Brain pericyte (primary cell): Measurements from ENCODE around the gene TH.
"Not testable (repeated sequence)": the region's sequence is repeated elsewhere in the genome, so short reads cannot be mapped to it uniquely, and the experiment has no call there.

Experiments
- DNase-seq: peaks from one replicate; pipeline ENCODE4 v3.0.0-alpha.2; 2012; ENCODE audit warnings: low read depth, low spot score

The TH gene

DNA sequence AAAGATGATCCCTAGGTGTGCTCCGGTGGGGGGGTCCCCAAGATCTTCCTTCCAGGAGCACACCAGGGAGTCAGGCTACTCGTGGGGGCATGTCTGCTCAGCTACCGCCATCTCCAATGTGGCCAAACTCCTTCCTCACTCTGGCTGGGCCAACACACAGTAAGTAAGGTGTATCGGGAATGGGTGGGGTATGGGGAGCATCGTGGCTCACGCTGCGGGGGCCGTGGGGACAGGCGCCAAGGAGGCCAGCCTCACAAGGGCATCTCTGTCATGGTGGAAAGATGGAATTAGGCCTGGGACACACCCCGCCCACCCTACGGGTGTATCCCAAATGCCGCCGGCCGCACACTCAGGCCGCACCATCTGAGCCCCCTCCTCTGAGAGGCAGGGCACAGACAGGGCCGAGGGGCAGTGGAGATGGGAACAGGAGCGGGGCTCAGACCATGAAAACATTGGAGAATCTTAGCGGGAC, 40.7 kb downstream of the TH start:
- no peak for DNase-seq

DNA sequence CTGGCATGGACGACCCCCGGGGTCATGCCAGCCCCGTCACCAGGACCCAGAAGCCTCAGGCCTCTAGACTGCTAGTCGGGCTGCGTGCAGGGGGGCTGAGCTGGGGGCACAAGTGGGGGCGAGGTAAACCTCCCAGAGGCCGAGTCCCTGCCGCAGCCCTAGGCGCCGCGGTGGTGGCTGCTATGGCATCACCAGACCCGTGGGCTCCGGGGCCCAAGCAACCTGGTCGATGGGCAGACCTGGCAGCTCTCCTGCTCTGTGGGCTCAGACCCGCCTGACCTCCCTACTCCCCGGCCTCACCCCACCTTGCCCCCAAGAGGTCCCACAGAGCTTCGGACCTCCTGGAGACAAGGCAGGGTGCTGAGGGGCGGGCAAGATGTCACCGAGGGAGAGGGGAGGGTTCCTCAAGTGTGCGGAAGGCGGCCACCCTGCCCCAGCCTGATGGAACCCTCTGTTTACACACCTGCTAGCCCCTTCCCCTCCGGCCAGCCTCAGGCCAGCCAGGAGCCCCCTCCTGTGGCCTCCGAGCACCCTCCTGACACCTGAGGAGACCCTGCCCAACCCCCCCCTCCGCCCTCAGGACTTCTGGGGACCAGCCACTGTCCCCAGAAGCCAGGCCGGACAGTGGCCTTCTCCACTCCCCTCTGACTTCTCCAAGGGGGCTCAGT, 41.8 kb downstream of the TH start:
- DNase-seq = no peak

DNA sequence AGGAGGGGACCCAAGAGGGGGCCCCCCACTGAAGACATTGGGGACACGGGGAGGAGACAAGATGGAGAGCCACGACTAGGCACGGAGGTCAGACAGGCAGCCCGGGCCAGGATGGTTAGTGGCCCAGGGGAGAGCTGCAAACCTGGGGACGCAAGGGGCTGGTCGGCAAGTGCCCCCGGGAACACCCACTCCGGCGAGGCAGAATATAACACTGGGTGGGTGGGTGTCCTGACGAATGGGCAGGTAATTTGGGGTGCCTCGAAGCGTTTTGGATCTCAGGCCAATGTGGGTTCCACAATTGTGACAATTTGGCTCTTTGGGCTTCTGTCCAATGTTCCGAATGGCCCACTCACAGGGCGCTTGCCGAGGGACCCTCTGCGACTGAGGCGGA, 42.3 kb downstream of the TH start:
- no peak for DNase-seq

DNA sequence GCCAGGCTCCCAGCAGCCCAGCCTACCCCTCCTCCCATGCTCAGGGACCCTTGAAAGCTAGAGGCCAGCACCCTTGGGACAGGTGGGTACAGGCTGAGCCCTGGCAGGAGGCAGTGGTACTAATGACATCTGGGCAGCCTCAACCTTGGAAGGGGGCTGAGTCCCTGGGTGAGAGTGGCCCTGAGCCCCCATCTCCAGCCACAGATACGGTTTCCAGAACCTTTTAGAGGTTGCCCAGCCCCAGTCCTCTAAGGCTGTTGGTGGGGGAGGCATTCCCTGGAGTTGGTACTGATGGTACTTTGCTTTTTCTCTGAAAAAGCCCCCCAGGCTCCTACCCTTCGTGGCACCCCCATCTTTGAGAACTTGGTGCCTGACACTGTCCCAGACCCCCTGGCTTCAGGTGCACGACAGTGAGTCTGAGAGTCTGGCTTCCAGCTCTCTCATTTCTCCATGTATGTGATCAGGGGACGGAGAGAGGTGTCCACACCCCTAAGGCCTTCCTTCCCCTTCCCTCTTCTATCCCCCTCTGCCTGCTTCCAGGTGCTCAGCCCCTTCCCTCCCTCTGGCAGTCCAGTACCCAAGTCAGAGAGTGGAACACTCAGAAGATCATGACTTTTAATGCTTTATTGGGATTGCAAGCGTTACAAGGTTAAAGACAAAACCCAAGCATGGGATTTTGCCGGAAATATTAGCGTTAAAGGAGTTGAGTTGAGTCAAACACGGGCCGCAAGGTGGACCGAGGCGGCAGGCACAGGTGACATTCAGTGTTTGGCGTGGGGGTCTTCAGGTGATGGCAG, 42.9 kb downstream of the TH start:
- DNase-seq = no peak

DNA sequence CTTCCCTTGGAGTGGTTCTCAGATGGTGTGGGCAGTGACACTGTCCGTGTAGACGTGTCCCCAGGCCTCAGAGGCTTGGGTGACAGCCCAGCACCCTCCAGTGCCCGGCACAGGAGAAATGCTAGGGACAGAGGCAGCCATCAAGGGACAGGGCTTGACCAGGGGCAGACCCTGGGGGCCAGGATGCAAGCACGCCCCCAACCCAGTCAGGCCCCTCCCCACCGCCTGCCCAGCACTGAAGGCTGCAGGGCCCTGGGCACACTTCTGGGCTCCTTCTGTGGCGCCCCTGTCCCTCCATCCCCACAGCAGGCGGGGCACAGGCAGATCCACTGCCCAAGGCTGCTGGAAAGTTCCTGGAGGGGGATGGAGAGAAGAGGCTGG, 43.5 kb downstream of the TH start:
- DNase-seq = peak; percentile 33

DNA sequence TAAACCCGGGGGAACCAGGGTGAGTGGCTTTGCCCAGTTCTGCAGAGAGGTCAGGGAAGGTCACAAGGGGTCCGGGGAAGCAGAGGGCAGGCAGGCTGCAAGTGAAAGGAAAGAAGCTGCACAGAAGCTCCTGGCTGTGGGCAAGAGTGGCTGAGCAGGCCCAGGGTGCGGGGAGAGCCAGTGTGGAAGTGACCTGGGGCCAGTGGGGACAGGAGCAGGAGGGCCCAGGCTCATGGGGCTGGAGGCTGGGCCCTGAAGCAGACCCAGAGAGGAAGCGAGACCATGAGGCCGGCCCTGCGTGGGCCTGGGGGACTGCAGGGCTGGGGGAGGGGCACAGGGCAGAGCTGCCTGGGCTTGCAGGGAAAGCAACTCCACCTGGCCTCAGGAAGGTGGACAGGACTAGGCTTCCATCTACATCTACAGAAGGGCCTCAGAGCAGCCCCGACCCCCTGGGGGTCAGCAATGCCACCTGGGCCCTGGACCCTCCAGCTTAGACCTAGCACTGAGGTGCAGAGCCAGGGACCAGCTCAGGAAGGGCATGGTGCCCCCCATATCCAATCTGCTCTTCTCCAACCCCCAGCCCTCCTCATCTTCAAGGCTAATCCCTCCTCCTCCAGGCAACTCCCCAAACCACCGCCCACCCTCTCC, 44.0 kb downstream of the TH start:
- no peak for DNase-seq

DNA sequence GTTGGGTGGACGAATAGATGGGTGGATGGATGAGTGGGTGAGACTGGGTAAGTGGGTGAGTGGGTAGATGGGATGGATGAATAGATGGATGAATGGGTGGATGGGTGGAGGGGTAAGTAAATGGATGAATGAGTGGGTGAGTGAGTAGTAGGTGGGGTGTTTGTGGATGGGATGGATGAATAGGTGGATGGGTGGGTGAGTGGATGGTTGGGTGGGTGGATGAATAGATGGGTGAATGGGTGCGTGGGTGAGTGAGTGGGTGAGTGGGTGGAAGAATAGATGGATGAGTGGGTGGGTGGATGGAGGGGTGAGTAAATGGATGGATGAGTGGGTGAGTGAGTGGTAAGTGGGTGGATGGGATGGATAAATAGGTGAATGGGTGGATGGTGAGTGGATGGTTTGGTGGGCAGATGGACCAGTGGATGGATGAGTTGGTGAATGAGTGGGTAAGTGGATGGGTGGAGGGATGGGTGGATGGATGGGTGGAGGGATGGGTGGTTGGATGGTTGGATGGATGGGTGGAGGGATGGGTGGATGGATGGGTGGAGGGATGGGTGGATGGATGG, 45.0 kb downstream of the TH start:
- DNase-seq = no peak

DNA sequence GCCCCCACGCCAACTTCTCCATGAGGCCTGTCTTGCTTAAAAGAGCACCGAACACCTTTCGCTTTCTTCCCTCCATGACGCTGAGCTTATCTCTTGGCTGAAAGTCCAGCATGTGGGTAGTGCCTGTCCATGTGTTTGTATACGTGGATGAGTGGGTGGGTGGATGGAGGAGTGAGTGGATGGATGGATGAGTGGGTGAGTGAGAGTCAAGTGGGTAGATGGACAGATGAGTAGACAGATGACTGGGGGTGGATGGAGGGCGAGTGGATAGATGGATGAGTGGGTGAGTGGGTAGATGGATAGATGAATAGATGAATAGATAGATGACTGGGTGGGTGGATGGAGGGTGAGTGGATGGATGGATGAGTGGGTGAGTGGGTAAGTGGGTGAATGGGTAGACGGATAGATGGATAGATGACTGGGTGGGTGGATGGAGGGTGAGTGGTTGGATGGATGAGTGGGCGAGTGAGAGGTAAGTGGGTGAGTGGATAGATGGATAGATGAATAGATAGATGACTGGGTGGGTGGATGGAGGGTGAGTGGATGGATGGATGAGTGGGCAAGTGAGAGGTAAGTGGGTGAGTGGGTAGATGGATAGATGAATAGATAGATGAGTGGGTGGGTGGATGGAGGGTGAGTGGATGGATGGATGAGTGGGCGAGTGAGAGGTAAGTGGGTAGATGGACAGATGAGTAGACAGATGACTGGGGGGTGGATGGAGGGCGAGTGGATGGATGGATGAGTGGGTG, 46.7 kb downstream of the TH start:
- DNase-seq = not testable (repeated sequence)

DNA sequence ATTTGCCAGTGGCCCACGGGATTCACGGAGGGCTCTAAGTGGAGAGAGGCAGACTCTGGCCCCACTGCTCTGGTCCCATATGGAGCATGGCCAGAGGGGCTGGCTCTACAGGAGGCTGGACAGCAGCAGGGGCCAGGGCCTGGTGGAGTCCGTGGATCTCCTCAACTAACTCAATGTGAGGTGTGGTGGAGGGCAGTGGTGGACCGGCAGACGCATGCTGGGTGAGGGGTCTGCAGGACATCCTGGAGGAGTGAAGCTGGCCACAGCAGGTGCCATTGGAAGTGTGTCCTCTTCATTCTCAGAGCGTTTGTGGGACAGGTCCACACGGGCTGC, 48.0 kb downstream of the TH start:
- DNase-seq = no peak

DNA sequence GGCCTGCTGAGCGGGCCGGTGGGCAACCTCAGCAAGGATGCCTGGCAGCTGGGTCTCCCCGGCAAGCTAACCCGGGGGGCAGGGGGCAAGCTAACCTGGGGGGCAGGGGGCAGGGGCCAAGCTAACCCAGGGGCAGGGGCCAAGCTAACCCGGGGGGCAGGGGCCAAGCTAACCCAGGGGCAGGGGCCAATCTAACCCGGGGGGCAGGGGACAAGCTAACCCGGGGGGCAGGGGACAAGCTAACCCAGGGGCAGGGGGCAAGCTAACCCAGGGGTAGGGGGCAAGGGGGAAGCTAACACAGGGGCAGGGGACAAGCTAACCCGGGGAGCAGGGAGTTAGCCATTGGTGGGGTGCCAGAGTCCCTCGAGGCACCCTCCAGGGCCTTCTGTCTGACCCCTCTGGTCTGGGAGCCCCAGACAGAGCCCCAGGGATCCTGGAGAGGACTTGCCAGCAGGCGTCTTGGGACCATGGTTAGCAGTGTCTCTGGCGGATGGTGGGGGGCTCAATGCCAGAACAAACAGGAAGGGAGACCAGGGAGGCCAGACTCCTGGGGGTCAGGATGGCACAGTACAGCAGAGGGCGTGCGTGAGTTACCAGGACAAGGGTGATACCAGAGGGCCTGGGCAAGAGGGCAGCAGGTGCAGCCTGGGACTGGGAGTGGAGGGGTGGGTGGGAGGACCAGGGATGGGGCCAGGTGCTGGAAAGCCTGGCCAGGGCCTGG, 48.5 kb downstream of the TH start:
- no peak for DNase-seq

DNA sequence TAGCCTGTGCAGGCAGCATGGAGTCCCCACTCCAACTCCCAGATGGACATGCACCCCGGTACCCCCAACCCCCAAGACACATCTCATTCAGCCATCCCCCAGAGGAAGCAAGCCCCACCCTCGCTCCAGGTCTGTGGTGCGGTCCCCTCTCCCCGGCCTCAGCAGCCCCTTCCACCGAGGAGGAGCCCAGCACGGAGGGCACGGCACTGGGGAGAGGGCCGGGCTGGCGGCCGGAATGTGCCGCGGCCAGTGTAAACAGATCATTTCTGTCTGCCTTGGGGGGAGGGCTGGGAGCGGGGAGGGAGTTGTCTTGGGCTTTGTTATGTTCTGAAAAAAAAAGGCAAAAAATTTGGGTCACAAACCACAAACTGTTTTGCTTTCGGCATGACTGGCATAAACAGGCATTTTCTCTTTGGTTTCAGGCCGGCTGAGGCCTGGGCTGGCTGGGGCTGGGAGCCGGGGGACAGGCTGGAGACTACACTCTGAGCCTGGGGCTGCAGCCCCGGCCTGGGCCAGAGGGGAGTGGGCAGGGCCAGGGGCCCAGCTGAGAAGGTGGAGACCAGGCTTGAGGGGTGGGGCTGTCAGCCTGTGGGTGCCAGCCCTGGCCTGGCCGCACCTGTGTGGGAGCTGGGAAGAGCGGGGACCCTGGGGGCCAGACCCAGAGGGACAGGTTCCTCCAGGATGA, 49.3 kb downstream of the TH start:
- no peak for DNase-seq

DNA sequence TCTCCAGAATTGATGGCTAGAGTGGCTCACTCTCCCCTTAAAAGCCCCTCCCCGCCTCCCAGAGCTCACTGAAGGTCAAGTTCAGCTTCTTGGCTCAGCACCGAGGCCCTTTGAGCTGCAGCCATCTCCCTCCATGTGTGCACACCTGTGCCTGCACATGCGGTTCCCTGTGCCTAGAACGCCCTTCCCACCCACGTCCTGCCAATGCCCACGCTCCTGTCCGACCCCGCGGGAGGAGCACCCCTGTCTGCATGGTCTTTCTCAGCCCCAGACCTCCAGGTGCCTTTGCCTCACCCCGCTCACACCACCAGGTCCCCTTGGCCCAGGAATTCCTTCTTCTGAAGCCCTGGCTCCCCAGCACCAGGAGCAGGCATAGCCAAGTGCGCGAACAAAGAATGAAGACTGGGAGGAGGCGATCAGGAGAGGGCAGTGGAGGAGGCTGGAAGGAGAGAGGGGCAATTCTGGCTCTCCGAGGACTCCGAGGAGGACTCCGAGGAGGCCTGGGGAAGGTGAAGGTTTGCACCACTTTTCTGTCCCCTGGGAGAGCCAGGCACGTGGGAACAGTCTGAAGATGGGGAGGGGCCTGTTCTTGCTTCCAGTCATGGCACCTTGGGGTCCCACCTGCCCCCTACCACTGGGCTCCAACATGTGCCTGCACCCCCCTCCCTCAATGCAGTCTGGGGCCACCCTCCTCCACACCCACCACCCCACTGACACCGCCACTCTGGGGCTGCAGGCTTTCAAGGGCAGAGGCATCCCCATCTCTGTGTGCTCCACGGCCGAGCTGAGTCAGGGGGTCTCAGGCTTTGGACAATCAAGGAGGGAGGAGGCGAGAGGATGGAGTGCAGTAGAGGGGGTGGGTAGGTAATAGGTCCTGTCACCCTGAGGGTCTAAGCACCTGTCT, 50.1 kb downstream of the TH start:
- DNase-seq = no peak

DNA sequence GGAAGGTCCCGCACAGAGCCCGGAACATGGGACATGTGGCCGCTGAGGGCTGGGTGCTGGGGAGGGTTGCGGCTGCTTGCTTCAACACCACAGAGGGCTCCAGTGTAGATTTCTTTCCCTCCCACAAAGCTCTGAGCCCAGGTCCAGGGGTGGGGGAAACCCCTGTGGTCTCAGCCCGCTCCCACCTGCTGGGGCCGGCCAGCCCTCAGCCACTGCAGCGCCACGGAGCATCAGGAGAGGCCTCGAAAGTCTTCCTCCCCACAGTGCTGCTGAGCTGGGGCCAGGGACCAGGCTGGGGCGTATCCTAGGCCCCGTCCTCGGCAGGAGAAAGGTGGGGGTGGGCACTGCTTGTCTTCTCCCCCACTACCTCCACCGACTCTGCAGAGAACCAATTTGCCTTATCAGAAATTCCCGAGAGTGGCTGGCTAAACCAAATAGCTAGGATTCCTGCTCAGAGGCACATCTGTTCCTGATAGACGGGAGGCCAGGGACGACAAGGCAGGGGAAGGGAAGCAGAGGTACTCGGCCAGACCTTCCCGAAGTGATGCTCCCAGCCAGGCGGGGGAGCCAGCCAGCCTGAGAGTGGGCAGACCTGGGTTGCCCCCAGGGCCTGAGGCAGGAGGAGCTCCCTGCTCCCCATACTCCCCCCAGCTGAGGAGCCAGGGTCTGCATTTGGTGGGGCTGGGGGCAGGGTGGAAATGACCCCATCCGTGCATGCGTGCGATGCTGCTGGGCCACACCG, 51.1 kb downstream of the TH start:
- DNase-seq = no peak

DNA sequence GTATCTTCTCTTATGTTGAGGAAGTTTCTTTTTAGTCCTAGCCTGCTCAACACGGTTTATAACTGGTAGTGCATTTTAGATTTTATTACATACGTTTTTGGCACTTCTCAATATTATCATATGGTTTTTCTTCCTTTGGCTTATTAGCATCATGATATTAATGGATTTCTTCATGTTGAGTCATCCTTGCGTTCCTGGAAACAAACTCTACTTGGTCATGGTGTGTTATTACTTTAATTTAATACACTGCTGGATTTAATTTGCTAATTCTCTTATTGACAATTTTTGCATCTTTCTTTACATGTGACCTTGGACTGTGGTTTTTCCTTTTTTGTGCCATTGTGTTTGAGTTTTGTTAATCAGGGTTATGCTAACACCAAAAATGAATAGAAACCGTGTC, 52.9 kb downstream of the TH start:
- DNase-seq = no peak

DNA sequence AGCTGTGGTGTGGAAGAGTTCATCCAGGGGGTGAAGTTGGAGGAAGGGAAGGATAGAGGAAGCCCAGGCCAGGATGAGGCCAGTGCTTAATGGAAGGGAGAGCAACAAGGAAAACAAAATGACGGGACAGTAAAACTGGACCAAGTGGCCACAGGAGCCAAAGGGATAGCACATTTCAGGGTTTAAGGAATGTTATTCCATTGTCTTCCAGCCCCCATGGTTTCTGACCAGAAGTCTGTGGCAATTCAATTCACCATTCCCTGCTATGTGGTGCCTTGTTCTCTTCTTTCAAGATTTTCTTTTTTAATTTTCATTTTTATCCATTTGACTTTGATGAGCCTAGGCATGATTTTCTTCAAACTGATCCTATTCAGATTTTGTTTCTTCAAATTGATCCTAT, 54.9 kb downstream of the TH start:
- no peak for DNase-seq

DNA sequence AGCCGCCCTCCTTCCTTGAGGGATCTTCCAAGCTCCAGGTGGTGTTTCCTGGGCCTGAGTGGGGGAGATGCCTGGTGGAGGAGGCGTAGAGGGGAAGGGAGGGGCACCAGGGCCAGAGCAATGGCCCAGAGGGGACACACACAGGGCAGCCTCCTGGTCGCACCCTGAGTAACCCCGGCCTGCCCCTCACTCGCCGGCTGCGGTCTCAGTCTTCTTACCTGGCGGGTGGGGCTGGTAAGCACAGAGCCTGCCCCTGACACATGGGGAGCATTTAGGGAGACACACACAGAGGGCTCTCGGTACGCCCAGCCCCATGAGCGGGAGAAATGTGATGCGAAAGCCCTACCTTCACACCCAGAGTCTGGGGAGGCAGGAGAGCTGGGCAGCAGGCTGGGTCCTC, 56.3 kb downstream of the TH start:
- no peak for DNase-seq

DNA sequence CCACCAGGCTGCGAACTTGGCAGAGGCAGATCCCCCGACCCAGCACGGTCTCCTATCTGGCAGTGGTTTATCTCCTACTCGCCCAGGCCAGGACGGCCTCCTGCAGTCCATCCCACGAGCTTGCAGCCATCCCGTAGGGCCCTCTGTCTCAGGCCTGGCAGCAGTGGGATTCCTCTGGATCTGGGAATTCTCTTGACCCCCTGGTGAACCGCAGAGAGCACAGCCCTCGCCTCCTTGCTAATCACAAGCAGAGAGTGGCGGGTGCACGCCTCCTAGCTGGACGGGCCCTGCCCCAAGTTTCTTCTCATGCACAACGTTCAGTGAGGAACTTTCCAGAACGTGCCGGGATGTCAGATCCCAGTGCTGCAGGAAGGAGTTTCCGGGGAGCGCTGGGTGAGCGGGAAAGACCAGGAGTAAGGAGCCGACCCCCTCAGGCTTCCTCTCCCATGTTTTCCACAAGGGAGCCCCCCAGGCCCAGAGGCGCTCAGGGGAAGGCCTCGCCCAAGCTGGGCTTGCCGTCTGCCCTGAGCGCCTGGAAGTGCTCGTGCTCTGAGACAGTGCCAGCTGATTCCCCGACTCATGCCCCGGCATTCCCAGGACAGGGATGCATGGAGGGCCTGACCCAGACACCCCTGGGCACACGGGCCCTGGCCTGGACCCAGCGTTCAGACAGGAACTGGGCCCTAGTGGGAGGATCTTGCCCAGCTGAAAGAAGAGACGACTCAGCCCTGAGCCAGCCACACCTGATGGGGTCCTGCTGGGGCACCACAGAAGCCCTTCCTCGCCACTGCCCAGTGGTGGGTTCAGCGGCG, 57.0 kb downstream of the TH start:
- no peak for DNase-seq
